Omental fat pad (tissue), 4 donors: ENCODE measurements around the gene DEK. TPM values are rescaled to one million over a fixed set of nuclear protein-coding genes. Genes with fewer than 3 reads are reported as not detected.

ENCODE experiments used
- ATAC-seq: fragments of 150-250 bp; one replicate; pipeline ENCODE4 v1.9.1; 2016; ENCODE audit warnings: mild to moderate bottlenecking, moderate library complexity; ENCODE audit not compliant: low FRiP score
- DNase-seq: peaks from one replicate; pipeline ENCODE4 v3.0.0-alpha.2; 2019; ENCODE audit warnings: low spot score
- total RNA-seq, 4 donors: library from RNA; depleted of rRNA; stranded (reverse); fragments of >200 nt; gene quantifications; one replicate each; pipeline ENCODE4 v1.1.0, GENCODE V29; 2016
- TF ChIP-seq, protein P1 (sequence below), 3 donors: fragments of 450-650 bp; IDR thresholded peaks; one replicate each; pipeline ENCODE4 v1.5.1; 2016 to 2017; ENCODE audit warnings: antibody characterized with exemption in 3 of 3, mild to moderate bottlenecking in 3 of 3, moderate library complexity in 2 of 3

Gene DEK
- total RNA-seq, 4 donors from 2014 or later, result 68.1 to 106 (median 91.6) TPM

DNA sequence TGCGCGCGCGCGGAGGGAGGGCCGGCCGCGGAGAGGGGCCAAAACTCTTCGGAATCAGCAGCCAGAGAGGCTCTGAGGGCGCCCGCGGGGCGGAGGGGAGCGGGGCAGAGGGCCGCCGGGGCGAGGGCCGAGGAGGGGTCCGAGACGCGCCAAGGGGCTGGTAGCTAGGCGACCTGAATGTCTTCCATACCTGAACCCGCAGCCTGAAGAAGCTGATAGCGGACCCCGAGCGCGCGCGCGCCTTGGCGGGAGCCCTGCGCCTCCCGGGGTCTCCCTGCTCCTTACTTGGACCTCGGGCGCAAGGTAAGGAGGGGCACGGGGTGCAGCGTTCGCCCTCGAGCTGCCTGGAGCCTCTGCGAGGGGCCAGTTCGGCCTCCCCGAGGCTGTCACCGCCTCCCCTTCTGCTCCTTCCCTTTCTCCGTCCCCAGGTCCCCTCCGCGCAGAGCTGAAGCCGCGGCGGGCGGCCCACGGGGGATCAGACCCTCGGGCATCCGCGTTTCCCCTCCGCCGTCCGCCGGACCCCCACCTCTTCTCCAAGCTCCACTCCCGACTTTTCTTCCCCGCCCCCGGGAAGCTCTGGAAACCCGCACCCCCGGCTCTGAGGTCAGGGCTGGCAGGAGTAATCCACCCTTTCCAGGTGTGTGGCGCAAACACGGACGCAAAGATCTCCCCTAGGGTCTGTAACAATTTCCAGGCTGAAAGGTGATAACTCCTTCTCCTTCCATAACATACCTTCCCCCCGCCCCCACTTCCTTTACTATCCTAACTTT lies 13.1 kb upstream of the DEK start:
- DNase-seq, result no peak
- ATAC-seq, result no peak
- TF ChIP-seq, protein P1, sequence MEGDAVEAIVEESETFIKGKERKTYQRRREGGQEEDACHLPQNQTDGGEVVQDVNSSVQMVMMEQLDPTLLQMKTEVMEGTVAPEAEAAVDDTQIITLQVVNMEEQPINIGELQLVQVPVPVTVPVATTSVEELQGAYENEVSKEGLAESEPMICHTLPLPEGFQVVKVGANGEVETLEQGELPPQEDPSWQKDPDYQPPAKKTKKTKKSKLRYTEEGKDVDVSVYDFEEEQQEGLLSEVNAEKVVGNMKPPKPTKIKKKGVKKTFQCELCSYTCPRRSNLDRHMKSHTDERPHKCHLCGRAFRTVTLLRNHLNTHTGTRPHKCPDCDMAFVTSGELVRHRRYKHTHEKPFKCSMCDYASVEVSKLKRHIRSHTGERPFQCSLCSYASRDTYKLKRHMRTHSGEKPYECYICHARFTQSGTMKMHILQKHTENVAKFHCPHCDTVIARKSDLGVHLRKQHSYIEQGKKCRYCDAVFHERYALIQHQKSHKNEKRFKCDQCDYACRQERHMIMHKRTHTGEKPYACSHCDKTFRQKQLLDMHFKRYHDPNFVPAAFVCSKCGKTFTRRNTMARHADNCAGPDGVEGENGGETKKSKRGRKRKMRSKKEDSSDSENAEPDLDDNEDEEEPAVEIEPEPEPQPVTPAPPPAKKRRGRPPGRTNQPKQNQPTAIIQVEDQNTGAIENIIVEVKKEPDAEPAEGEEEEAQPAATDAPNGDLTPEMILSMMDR (IDR thresholded peaks at IDR 0.05), result no peak

DNA sequence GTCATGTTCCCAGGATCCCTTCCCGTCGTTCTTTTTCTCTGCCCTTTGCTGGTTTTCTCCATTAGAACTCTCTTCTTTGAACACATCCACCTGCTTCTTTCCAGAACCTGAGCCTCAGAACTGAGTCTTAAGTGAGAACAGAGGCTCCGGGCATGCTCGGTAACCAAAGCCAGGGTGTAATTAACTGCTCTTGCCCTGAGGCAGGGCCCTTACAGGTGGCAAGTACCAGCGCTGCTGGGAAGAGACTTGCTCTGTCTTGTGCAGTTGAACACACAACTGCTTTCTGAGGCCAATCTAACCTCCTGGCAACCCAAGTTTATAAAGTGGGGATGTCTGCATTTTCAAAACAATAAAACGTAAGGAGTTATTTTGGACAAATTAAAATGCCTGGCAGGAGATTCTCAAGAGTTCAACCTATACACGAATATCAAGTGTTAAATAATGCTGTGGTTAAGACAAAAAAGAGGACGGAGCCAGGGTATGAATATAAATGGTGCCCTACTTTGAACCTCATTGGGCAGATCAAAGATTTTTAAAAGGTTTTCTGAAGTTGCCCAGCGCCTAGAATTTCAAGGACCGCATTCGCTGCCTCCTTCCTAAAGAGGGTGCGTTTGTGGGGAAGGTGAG lies 12.4 kb upstream of the DEK start:
- no peak for ATAC-seq
- TF ChIP-seq, protein P1 (IDR thresholded peaks at IDR 0.05), result no peak

DNA sequence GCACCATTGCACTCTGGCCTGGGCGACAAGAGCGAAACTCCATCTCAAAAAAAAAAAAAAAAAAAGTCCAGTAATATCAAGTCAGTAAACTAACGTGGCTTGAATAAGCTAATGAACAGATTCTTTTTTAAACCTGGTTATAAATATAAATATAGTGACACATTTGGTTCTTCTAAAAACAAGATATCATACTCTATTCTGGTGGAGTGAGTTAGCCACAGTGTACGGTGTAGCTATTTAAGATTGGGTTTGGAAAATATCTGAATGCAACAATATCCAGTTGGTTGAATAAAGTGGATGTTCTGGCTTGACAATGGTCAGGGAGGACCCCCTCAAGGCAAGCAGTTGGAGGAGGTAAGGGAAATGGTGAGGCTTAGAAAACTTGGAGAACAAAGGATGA lies 5.9 kb upstream of the DEK start:
- ATAC-seq (no peak), DNase-seq (no peak)
- TF ChIP-seq, protein P1 (IDR thresholded peaks at IDR 0.05), result no peak

More for the DNA sequence above, 12.4 kb upstream of the DEK start:
- no peak for DNase-seq

DNA sequence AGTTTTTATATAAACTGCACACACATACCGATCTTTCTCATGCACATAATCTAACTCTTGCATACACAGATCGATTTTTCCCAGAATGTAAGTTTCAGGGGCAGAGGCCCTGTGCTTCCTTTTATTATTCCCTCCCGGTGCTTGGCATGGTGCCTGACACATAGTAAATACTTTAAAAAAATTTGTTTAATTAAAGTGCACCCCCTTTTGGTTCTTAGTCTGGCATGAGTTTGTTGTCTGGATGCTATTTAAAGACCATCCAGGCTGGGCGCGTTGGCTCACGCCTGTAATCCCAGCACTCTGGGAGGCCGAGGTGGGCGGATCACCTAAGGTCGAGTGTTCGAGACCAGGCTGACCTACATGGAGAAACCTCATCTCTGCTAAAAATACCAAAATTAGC lies 5.4 kb upstream of the DEK start:
- ATAC-seq (no peak), DNase-seq (no peak)
- TF ChIP-seq, protein P1 (IDR thresholded peaks at IDR 0.05), result no peak

DNA sequence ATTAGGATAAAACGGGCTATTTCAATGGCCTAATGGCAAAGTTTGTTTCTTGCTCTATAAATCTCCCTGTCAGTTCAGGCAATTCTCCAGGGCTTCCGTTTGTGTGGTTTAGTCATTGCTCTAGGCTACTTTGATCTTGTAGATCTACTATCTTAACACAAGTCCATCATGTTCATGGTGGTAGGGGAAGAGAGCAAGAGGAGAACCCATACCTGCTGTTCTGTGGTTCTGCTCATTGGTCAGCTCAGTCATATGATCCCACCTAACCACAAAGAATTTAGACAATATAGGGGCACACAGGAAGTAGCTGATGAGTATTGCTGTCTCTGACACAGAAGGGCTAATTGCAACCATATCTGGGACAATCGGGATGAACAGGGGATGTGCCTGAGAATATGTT lies 4.9 kb upstream of the DEK start:
- DNase-seq (no peak), ATAC-seq (no peak)
- TF ChIP-seq, protein P1 (IDR thresholded peaks at IDR 0.05), result no peak

DNA sequence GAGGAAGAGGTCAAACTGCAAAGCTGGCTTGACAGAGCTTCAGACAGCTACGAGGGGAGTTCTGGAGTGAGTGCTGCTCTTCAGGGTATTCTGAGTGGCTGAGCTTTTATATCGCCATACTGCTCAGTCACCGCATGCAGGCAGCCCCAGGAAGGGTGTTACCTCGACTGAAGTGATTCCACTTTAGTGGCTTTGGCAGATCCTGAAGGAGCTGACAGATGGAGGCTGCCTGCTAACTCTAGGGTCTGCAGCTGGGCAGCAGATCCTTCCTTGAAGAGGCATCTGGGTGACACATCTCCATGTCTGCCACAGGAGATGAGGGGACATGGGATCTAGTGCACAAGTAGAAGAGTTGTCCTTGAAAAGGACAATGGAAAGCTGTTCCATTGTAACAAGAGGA lies 3.7 kb upstream of the DEK start:
- DNase-seq, result no peak
- ATAC-seq, result no peak

More for the DNA sequence above, 3.7 kb upstream of the DEK start:
- TF ChIP-seq, protein P1 (IDR thresholded peaks at IDR 0.05), result no peak
